Urinary bladder (tissue), 4 donors: ENCODE data around the gene LGALS7B. TPM values are rescaled to one million over a fixed set of nuclear protein-coding genes. Genes with fewer than 3 reads are reported as not detected.
A peak's percentile ranks its signal among the peaks of the same experiment; 100 is the strongest.
"Not testable (repeated sequence)": the region's sequence is repeated elsewhere in the genome, so short reads cannot be mapped to it uniquely, and the experiment has no call there.

Experiments used
- DNase-seq: peaks from one replicate; pipeline ENCODE4 v3.0.0-alpha.2; 2015; ENCODE audit errors: extremely low spot score
- H3K27ac ChIP-seq: one replicate; pipeline ENCODE4 v1.5.1; 2013; ENCODE audit warnings: low read depth, mild to moderate bottlenecking, moderate library complexity
- H3K36me3 ChIP-seq: one replicate; pipeline ENCODE4 v1.6.1; 2013; ENCODE audit warnings: mild to moderate bottlenecking, moderate library complexity; ENCODE audit not compliant: insufficient read depth
- H3K4me1 ChIP-seq: one replicate; pipeline ENCODE4 v1.6.1; 2013; ENCODE audit warnings: mild to moderate bottlenecking, moderate library complexity; ENCODE audit not compliant: insufficient read depth
- H3K4me3 ChIP-seq: one replicate; pipeline ENCODE4 v1.5.1; 2013; ENCODE audit warnings: low read depth, low read length
- WGBS: extraction: QIAGEN DNeasy Blood & Tissue Kit; methylation state at CpG from one replicate; pipeline ENCODE4 v1.1.7; 2013; 5-methylcytosine and 5-hydroxymethylcytosine counted together
- polyA plus RNA-seq: library from polyadenylated mRNA; stranded (reverse); fragments of 200-250 nt; gene quantifications from one replicate; pipeline ENCODE4 v1.2.3, GENCODE V29; 2013
- total RNA-seq: library from RNA; depleted of rRNA; stranded (reverse); fragments of >200 nt; gene quantifications from one replicate; pipeline ENCODE4 v1.2.3, GENCODE V29; 2014
- donor health status: healthy with polysubstance abuse.
- donor health status: healthy.

The LGALS7B gene
- total and polyA plus RNA-seq, 2 donors, result 1.2 TPM; not detected in 1

DNA sequence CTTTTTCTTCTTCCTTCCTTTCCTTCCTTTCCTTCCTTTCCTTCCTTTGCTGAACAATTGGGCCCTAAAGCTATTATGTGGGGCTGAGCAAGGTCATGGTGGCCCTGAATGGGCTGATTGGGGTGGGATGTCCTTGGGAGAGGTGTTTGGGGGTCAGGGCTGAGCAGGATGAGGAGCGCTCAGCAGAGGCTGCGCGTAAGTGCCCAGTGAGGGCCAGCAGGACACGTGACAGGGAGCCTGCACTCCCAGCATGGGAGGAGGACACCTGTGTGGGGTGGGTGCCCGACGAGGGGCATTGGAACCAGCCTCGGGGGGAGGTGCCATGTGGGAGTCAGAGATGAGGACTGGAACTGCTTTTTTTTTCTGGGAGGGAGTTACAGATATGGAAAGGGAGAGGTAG is 10.3 kb upstream of the LGALS7B start:
- 55% methylated on average over 7 of the region's 7 CpGs for WGBS
- Histone ChIP-seq H3K27ac (no peak overlapping the region), H3K4me3 (no peak overlapping the region), H3K36me3 (no peaks in the 10 kb centered on the region), H3K4me1 (no peaks in the 10 kb centered on the region)
- no peak for DNase-seq

DNA sequence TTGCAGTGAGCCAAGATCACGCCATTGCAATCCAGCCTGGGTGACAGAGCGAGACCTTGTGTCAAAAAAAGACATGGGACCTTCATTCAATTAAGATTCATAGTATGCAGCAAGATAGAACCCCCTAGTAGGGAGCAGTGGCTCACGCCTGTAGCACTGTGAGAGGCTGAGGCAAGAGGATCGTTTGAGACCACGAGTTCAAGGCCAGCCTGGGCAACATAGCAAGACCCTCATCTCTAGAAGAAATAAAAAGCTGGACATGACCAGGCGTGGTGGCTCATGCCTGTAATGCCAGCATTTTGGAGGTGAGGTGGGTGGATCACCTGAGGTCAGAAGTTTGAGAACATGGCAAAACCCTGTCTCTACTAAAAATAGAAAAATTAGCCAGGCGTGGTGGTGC is 8.6 kb upstream of the LGALS7B start:
- no peak for DNase-seq
- no peaks in the 10 kb centered on the region for H3K4me1 ChIP-seq
- no peaks in the 10 kb centered on the region for H3K36me3 ChIP-seq
- H3K4me3 ChIP-seq, result no peak overlapping the region
- no peak overlapping the region for H3K27ac ChIP-seq
- WGBS, result 86% methylated on average over 7 of the region's 7 CpGs

DNA sequence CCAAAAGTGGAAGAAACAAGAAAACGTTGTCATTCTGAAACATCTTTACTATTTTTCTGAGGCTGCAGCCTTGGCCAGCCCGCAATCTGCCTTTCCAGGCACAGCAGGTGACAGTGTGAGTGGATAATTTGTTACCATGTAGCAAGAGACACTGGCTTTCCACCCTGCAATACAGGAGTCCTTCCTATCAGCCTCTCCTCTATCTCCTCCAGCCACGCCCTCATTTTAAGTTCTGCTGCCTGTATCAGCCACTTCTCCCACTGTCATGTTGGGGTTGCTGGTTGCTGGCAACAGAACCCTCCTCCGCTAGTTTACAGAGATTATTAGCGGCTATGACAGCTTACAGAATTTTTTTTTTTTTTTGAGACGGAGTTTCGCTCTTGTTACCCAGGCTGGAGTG is 7.9 kb upstream of the LGALS7B start:
- no peak overlapping the region for H3K4me3 ChIP-seq
- DNase-seq, result no peak
- 70% methylated on average over 7 of the region's 7 CpGs for WGBS
- H3K4me1 ChIP-seq, result no peaks in the 10 kb centered on the region
- H3K36me3 ChIP-seq, result no peaks in the 10 kb centered on the region
- no peak overlapping the region for H3K27ac ChIP-seq

DNA sequence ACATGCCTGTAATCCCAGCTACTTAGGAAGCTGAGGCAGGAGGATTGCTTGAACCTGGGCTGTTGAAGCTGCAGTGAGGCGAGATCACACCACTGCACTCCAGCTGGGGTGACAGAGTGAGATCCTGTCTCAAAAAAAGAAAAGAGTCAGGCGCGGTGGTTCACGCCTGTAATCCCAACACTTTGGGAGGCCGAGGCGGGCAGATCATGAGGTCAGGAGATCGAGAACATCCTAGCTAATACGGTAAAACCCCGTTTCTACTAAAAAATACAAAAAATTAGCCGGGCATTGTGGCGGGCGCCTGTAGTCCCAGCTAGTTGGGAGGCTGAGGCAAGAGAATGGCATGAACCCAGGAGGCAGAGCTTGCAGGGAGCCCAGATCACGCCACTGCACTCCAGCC is 6.8 kb upstream of the LGALS7B start:
- H3K36me3 ChIP-seq, DNase-seq, H3K4me3 ChIP-seq, H3K4me1 ChIP-seq, H3K27ac ChIP-seq: not testable (repeated sequence)
- 86% methylated on average over 13 of the region's 13 CpGs for WGBS

DNA sequence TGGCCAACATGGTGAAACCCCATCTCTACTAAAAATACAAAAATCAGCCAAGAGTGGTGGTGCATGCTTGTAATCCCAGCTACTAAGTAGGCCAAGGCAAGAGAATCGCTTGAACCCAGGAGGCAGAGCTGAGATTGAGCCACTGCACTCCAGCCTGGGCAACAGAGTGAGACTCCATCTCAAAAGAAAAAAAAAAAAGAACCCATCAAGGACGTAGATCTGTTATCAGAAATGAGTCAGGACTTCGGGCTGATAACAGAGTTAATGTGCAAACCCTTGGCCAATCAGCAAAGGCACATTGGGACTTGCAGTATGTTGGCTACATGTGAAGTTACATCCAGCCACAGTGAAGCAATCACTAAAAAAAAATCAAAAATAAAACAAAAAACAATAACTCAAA is 4.8 kb upstream of the LGALS7B start:
- Histone ChIP-seq H3K4me3 (no peak overlapping the region), H3K27ac (no peak overlapping the region), H3K36me3 (no peaks in the 10 kb centered on the region), H3K4me1 (peaks cover 2% of the 10 kb centered on the region)
- 57% methylated on average over 3 of the region's 3 CpGs for WGBS
- no peak for DNase-seq

DNA sequence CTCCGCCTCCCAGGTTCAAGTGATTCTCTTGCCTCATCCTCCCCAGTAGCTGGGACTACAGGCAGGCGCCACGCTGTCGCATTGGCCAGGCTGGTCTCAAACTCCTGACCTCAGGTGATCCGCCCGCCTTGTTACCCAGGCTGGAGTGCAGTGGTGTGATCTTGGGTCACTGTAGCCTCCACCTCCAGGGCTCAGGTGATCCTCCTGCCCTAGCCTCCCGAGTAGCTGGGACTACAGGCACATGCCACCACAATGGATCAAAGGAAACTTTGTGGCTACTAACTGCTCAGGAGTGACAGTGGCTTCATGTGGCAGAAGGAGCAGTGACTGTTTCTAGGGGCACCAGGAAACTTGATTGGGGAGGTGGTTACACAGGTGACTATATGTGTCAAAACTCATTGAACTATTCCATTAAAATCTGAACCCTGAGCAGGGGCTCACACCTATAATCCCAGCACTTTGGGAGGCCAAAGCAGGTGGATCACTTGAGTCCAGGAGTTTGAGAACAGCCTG is 3.8 kb upstream of the LGALS7B start:
- WGBS, result 94% methylated on average over 7 of the region's 7 CpGs
- H3K36me3 ChIP-seq, result no peaks in the 10 kb centered on the region
- DNase-seq, result no peak
- H3K4me1 ChIP-seq, result peaks cover 2% of the 10 kb centered on the region
- H3K4me3 ChIP-seq, result no peak overlapping the region
- H3K27ac ChIP-seq, result no peak overlapping the region

DNA sequence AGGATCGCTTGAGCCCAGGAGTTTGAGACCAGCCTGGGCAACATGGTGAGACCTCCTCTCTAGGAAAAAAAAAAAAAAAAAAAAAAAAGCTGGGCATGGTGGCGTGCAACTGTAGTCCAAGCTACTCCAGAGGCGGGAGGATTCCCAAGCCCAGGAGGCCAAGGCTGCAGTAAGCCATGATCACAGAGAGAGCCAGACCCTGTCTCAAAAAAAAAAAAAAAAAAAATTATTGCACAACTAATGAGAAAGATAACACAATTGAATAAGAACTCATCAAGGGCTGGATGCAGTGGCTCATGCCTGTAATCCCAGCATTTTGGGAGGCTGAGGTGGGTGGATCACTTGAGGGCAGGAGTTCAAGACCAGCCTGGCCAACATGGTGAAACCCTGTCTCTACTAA is 2.9 kb upstream of the LGALS7B start:
- not testable (repeated sequence) for H3K36me3 ChIP-seq, H3K4me3 ChIP-seq, DNase-seq, H3K4me1 ChIP-seq, H3K27ac ChIP-seq
- 84% methylated on average over 3 of the region's 3 CpGs for WGBS

DNA sequence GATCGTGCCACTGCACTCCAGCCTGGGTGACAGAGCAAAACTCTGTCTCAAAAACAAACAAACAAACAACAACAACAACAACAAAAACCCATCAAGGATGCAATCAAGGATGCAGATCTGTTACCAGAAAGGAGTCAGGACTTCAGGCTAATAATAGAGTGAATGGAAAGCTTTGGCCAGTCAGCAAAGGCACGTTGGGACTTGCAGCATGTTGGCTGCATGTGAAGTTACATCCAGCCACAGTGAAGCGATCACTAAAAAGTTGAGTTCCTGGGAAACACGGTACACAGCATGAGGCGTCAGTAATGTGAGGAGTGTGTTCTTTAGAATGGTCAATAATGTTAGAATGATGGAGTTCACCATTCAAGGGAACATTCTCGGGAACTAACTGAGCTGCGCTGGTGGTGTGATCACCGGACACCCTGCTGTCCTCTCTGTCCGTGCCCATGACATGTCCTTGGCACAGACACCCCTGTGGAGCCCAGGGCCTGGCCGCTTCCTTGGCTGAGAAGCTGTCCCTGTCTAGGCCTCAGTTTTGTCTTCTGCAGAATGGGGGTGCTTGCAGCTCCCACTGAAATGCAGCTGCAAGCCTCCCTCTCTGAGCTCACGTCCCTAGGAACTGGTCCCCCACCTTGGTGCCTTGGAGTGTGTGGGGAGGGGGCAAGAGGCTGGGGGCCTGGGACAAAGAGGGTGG is 2.3 kb upstream of the LGALS7B start:
- no peaks in the 10 kb centered on the region for H3K36me3 ChIP-seq
- peaks cover 2% of the 10 kb centered on the region for H3K4me1 ChIP-seq
- H3K4me3 ChIP-seq, result no peak overlapping the region
- no peak for DNase-seq
- WGBS, result 75% methylated on average over 11 of the region's 11 CpGs
- no peak overlapping the region for H3K27ac ChIP-seq

DNA sequence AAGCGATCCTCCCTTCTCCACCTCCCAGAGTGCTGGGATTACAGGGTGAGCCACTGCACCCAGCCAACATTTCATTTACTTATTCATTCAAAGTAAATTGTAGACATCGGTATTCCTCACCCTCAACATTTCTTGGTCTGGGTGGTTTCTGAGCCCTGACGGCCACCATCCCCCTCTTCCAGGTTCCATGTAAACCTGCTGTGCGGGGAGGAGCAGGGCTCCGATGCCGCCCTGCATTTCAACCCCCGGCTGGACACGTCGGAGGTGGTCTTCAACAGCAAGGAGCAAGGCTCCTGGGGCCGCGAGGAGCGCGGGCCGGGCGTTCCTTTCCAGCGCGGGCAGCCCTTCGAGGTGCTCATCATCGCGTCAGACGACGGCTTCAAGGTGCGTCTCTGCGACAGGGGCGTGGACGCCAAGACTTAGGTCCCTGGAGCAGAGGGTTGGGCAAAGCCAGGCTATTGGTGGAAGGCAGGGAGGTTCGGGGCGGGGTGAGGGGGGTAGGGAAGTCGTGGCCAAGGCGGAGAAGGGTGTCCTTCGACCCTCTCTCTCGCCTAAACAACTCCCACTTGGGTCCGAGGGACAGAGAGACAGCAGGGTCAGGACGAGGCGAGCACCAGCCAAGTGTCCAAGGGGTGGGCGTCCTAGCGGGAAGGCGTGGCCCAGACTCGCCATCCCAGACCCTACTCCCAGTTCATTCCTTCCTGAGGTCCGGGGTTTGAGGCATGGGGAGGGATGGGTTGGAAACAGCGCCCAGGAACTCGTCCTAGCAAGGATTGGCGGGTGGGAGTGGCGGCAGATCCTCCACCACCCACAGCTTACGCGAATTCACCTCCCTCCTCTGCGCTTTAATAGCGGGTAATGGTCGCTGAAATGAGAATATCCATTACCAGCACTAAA is 1.8 kb downstream of the LGALS7B start:
- H3K27ac ChIP-seq, H3K4me1 ChIP-seq, H3K36me3 ChIP-seq, DNase-seq, H3K4me3 ChIP-seq: not testable (repeated sequence)
- WGBS, result 41% methylated on average over 18 of the region's 49 CpGs

DNA sequence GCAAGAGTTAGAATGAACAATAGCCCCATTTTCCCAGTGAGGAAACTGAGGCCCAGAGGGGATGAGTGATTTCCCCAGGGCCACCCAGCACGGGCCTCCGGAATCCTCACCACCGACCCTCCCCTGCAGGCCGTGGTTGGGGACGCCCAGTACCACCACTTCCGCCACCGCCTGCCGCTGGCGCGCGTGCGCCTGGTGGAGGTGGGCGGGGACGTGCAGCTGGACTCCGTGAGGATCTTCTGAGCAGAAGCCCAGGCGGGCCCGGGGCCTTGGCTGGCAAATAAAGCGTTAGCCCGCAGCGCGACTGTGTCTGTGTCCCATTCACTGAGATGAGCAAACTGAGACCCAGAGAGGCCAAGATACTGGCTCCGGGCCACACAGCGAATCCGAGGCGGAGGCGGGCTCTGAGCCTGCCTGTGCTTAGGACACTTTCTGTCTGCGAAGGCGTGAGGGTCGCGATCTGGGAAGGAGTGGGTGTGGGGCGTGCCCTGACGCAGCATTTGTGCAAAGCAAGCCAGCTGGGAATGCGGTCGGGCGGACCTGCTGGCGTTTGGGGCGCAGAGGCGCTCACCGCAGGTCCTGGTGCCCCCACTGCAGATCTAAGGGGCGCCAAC is 2.6 kb downstream of the LGALS7B start:
- H3K36me3 ChIP-seq, H3K4me3 ChIP-seq, H3K27ac ChIP-seq, DNase-seq, H3K4me1 ChIP-seq: not testable (repeated sequence)
- no CpG with 5 or more reads among the region's 40 CpGs for WGBS

DNA sequence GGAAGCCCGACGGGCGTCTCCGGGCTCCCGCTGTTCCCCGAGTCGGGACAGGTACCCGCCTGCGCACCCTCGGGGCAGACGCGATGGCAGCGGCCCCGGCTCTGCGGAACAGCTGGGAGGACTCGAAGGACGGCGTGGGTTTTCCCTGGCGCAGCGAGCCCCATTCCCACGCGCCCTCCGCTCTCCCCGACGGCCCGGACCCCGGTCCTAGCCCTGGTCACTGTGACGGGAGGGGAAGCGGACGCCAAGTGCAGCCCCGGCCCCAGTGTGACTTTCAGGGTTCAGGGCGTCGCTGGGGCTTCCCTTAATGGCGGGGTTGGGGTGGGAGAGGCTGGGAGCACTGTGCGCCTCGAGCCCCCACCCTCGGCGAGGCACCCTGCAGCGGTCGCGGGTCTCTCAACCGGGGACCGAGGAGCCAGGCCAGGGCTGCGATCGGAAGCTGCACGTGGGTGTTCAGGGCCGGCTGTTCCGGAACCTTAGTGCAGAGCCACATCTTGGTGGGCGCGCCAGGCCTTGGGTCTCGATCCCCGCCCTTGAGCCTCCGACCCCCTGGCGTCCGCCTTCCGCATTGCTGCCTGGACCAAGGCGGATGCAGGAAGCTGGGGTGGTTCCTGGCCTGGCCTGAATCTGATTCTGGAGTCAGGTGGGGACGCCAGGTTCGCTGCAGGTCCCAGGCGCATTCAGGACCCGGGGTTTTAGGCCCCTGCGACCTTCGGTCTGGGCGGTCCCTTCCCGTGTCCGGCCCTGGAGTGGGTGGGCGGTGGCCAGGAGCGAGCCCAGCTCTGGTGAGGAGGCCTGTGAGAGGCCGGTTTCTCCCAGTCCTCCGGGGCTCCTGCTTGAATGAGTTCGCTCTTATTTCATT is 3.5 kb downstream of the LGALS7B start:
- DNase-seq, result no peak
- 15% methylated on average over 63 of the region's 71 CpGs for WGBS
- peak overlapping the region; percentile 49 for H3K27ac ChIP-seq
- no peaks in the 10 kb centered on the region for H3K4me1 ChIP-seq
- H3K4me3 ChIP-seq, result no peak overlapping the region
- H3K36me3 ChIP-seq, result no peaks in the 10 kb centered on the region

DNA sequence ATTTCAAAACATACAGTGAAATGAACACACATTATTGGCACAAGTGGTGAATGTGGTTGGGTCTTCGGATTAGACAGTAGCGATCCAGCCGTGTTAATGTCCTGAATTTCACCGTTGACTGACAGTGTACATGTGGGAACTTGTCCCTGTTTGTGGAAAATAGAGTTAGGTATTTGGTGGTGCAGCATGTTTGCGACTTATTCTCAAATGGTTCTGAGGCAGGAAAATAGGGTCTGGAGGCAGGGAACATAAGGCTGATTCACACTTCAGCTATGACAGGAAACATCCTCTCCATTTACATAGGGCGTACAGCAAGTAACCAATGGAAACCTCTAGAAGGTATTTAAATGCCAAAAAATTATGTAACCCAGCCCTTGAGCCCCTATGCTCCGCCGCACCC is 4.2 kb downstream of the LGALS7B start:
- Histone ChIP-seq H3K36me3 (no peaks in the 10 kb centered on the region), H3K4me3 (no peak overlapping the region), H3K4me1 (no peaks in the 10 kb centered on the region), H3K27ac (no peak overlapping the region)
- 62% methylated on average over 8 of the region's 8 CpGs for WGBS
- DNase-seq, result no peak

DNA sequence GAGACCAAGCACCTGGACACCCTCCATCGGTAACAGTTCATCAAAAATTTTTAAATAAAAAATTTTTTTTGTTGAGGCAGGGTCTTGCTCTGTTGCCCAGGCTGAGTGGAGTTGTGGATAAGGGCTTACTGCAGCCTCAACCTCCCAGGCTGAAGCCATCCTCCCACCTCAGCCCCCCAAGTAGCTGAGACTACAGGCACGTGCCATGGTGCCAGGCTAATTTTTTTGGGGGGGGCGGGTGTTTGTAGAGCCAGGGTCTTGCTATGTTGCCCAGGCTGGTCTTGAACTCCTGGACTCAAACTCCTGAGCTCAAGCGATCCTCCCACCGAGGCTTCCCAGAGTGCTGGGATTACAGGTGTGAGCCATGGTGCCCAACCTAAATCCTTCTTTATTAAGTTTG is 4.7 kb downstream of the LGALS7B start:
- Histone ChIP-seq H3K27ac (no peak overlapping the region), H3K36me3 (no peaks in the 10 kb centered on the region), H3K4me3 (no peak overlapping the region), H3K4me1 (no peaks in the 10 kb centered on the region)
- no peak for DNase-seq
- 89% methylated on average over 5 of the region's 5 CpGs for WGBS
